ENCODE data around the gene SWSAP1.

SWSAP1 gene

DNA sequence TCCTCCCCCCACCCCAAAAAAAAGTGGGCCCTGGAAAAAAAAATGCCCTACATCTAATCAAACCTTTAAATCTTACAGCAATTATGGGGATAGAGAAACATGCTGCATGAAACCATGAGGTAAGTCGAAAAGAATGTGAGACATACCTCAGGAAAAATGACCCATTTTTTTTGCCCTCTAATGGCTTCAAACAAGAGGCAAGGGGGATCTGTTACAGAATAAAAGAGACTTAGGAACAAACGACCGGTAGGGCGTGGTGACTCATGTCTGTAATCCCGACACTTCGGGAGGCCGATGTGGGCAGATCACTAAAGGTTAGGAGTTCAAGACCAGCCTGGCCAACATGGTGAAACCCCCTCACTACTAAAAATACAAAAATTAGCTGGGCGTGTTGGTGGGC, 36.2 kb downstream of the SWSAP1 start:
- no peak for DNase-seq (ENCODE audit: low spot score)
- in situ Hi-C loops (cut with MboI; ENCODE audit: low pct_unique_long_range_greater_than_20kb, low sequenced_read_pairs, unreplicated experiment) = no loop called here
- TF ChIP-seq, protein P1, sequence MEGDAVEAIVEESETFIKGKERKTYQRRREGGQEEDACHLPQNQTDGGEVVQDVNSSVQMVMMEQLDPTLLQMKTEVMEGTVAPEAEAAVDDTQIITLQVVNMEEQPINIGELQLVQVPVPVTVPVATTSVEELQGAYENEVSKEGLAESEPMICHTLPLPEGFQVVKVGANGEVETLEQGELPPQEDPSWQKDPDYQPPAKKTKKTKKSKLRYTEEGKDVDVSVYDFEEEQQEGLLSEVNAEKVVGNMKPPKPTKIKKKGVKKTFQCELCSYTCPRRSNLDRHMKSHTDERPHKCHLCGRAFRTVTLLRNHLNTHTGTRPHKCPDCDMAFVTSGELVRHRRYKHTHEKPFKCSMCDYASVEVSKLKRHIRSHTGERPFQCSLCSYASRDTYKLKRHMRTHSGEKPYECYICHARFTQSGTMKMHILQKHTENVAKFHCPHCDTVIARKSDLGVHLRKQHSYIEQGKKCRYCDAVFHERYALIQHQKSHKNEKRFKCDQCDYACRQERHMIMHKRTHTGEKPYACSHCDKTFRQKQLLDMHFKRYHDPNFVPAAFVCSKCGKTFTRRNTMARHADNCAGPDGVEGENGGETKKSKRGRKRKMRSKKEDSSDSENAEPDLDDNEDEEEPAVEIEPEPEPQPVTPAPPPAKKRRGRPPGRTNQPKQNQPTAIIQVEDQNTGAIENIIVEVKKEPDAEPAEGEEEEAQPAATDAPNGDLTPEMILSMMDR (IDR thresholded peaks at IDR 0.05; ENCODE audit: extremely low read depth, insufficient read depth, missing control alignments) = no peak

DNA sequence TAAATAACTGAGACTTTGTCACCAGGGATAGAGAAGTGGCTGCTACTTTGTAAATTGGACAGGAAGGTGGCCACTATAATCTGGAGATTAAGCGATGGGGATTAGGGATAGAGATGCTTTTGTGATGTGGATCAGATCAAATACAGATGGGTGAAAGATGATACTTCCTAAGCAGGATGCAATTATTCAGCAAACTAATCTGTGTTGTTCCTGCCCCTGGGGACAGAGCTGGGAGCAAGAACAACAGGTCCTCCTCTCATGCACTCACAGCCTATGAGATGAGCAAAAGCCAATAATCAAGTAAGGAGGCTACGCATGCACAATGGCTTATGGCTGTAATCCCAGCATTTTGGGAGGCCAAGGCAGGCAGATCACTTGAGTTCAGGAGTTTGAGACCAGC, 40.1 kb downstream of the SWSAP1 start:
- no peak for DNase-seq (ENCODE audit: low spot score)
- TF ChIP-seq, protein P1 (IDR thresholded peaks at IDR 0.05; ENCODE audit: extremely low read depth, insufficient read depth, missing control alignments) = no peak
- in situ Hi-C loops (cut with MboI; ENCODE audit: low pct_unique_long_range_greater_than_20kb, low sequenced_read_pairs, unreplicated experiment) = no loop called here

DNA sequence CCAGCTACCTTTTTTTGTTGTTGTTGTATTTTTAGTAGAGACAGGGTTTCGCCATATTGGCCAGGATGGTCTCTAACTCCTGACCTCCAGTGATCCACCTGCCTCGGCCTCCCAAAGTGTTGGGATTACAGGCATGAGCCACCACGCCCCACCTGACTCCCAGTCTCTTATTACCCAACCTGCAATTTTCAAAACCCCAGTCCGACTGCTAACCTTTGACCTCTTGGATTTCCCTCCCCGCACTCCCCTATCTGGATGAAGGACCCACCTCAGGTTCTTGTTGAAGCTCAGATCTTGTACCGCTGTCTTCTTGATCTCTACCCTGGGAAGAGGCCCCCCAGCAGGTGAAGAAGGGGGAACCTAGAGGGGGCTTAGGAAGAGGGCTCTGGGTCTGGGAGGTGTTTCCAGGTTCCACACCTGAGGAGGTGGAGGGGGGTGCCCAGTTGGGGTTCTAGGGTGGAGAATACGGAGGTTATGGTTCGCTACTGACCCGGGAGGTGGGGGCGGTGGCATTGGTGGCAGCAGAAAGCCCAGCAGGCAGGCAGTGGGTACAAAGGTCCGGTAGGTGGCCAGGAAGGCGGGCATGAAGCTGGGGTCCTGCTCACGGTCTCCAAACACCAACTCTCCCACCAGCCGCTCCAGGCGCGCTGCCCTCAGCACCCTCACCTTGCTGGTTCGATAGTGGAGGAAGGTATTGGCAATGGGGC, 42.0 kb downstream of the SWSAP1 start:
- TF ChIP-seq, protein P1 (IDR thresholded peaks at IDR 0.05; ENCODE audit: extremely low read depth, insufficient read depth, missing control alignments) = no peak
- in situ Hi-C loops (cut with MboI; ENCODE audit: low pct_unique_long_range_greater_than_20kb, low sequenced_read_pairs, unreplicated experiment) = no loop called here
- DNase-seq (ENCODE audit: low spot score) = no peak

DNA sequence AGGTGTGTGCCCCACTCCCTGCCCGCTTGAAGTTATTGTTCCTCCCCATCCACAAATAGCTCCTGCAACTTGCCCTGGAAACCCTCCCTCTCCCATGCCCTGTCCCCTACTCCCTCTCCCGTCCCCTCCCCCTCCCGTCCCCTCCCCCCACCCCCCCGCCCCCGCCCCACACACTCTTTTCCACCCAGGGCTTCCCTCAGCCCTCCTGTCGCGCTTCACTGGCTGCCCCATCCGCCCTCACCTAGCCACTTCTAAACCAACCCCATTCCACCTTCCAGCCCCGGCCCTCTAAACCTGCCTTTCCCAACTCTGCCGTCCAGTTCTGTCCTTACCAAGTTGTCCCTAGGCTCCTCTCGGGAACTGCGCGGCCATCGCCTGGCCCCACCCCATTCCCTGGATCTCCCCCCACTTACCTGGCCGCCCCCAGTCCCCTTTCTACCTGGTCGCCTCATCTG, 43.7 kb downstream of the SWSAP1 start:
- in situ Hi-C loops (cut with MboI; ENCODE audit: low pct_unique_long_range_greater_than_20kb, low sequenced_read_pairs, unreplicated experiment) = no loop called here
- DNase-seq (ENCODE audit: low spot score) = no peak
- TF ChIP-seq, protein P1 (IDR thresholded peaks at IDR 0.05; ENCODE audit: extremely low read depth, insufficient read depth, missing control alignments) = no peak

DNA sequence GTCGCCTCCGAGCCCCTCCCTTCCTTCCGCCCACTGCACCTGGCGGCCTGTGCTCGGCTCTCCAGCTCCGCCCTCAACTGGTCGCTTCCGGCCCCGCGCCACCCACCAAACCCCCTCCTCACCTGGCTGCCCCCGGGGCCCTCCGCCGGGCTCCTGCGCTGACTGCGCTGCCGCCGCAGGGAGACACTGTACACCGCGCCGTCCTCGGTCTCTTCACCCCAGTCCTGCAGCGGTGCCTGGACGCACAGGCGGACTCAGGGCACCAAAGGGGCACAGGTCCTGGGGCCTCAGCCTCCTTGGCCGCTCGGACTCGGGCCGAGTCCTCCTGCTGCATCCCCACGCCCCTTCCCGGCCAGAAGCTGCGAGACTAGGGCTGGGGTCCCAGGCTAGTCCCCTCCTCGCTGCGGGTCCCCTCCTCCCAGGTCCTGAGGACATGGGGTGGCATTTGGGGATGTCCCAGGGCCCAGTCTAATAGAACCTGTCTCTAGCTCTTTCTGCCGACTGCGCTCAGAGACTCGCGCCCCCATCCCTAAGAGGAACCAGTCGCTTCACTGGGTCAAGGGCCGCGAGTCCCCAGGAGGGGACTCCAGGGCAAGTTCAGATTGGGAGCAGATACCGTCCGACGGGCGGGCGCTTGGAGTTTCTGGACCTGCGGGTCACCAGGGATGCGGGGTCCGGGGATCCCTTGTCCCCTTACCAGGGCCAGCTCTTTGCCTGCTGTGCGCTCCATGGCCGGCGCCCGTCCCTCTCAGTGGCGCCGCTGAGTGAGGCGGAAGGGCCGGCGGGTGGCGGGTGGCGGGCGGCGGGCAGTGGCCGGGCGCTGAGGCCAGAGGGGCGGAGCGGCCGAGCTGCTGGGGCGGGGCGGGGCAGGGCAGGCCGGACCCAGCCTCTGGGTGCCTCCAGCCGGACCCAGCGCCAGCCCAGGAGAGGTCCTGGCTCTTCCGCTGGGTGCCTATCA, 44.4 kb downstream of the SWSAP1 start, which contains the start of gene RGL3:
Gene RGL3, minus strand, starts transcription at position 766 of the 958 bp plus-strand sequence. Its CDS starts 36 bp downstream, at position 730.
- in situ Hi-C loops (cut with MboI; ENCODE audit: low pct_unique_long_range_greater_than_20kb, low sequenced_read_pairs, unreplicated experiment) = no loop called here
- peak; percentile 42 for DNase-seq (ENCODE audit: low spot score)
- TF ChIP-seq, protein P1 (IDR thresholded peaks at IDR 0.05; ENCODE audit: extremely low read depth, insufficient read depth, missing control alignments) = no peak
